Stomach (tissue), 9 donors: ENCODE data around the gene RNF39. TPM values are rescaled to one million over a fixed set of nuclear protein-coding genes. Genes with fewer than 3 reads are reported as not detected.

Experiments
- DNase-seq, 2 donors: peaks; one replicate each; pipeline versions ENCODE4 v3.0.0 to v3.0.0-alpha.2; 2013 to 2019
- H3K27ac ChIP-seq, 5 donors: fragments of 200-600 bp in 4 of 5; sonication (generic) in 4 of 5; one replicate each; pipeline ENCODE4 v1.5.1; 2013 to 2019; ENCODE audit warnings: mild to moderate bottlenecking in 1 of 5, moderate library complexity in 1 of 5
- H3K27me3 ChIP-seq, 3 donors: fragments of 200-600 bp; sonication (generic); one replicate each; pipeline ENCODE4 v1.5.1; 2017 to 2019; ENCODE audit warnings: mixed run types in 1 of 3
- H3K36me3 ChIP-seq, 4 donors: fragments of 200-600 bp; sonication (generic); 1 replicate in 3 of 4; 2 replicates in 1 of 4; pipeline ENCODE4 v1.5.1; 2016 to 2019
- H3K4me1 ChIP-seq, 4 donors: fragments of 200-600 bp; sonication (generic); one replicate each; pipeline ENCODE4 v1.5.1; 2016 to 2019
- H3K4me3 ChIP-seq, 4 donors: fragments of 200-600 bp; sonication (generic) in 3 of 4; one replicate each; pipeline ENCODE4 v1.5.1; 2016 to 2019; ENCODE audit warnings: mild to moderate bottlenecking in 1 of 4
- H3K9me3 ChIP-seq, 4 donors: fragments of 200-600 bp; sonication (generic); one replicate each; pipeline ENCODE4 v1.5.1; 2016 to 2019
- CTCF ChIP-seq, 7 experiments: fragments of 450-650 bp in 4 of 7; fragments of 200-600 bp in 3 of 7; sonication (generic) in 3 of 7; IDR thresholded peaks; one replicate each; pipeline ENCODE4 v1.5.1; 2016 to 2019; ENCODE audit warnings: antibody characterized with exemption in 7 of 7, control low read depth in 2 of 7, mild to moderate bottlenecking in 1 of 7
- EP300 ChIP-seq: sonication (generic); formaldehyde crosslinking; IDR thresholded peaks from one replicate; pipeline ENCODE4 v1.6.1; 2017; ENCODE audit warnings: antibody characterized with exemption
- POLR2A ChIP-seq, 4 donors: fragments of 450-650 bp; IDR thresholded peaks; one replicate each; pipeline ENCODE4 v1.6.1; 2016; ENCODE audit warnings: antibody characterized with exemption in 4 of 4, control low read depth in 2 of 4, mild to moderate bottlenecking in 1 of 4, moderate library complexity in 1 of 4
- POLR2AphosphoS5 ChIP-seq, 3 donors: sonication (generic); formaldehyde crosslinking; IDR thresholded peaks; one replicate each; pipeline ENCODE4 v1.6.1; 2016; ENCODE audit warnings: antibody characterized with exemption in 3 of 3
- WGBS, 5 donors: extraction: QIAGEN DNeasy Blood & Tissue Kit in 3 of 5; methylation state at CpG; one replicate each; pipeline versions ENCODE4 v1.1.5 to v1.1.7; 2013 to 2018; 5-methylcytosine and 5-hydroxymethylcytosine counted together
- intact Hi-C: fragments of 100-400 bp; cut with DNase I; formaldehyde crosslinking; loops from one replicate; pipeline ENCODE4 v1.15.1; 2023; ENCODE audit warnings: low total_unique reads
- polyA plus RNA-seq, 3 donors: library from polyadenylated mRNA; stranded (reverse); fragments of 200-250 nt; gene quantifications; one replicate each; pipeline ENCODE4 v1.2.3, GENCODE V29; 2013
- total RNA-seq, 5 donors: library from RNA; depleted of rRNA; stranded (reverse); fragments of >200 nt; gene quantifications; one replicate each; pipeline versions ENCODE4 v1.1.0 to v1.2.3, GENCODE V29; 2014 to 2016
- donor health status: healthy with polysubstance abuse.
- donor health status: Bipolar disorder and iron deficiency.
- donor health status: healthy.

The RNF39 gene
- total and polyA plus RNA-seq, 8 donors: 0.18 to 13.5 (median 3.3) TPM; not detected in 2

DNA sequence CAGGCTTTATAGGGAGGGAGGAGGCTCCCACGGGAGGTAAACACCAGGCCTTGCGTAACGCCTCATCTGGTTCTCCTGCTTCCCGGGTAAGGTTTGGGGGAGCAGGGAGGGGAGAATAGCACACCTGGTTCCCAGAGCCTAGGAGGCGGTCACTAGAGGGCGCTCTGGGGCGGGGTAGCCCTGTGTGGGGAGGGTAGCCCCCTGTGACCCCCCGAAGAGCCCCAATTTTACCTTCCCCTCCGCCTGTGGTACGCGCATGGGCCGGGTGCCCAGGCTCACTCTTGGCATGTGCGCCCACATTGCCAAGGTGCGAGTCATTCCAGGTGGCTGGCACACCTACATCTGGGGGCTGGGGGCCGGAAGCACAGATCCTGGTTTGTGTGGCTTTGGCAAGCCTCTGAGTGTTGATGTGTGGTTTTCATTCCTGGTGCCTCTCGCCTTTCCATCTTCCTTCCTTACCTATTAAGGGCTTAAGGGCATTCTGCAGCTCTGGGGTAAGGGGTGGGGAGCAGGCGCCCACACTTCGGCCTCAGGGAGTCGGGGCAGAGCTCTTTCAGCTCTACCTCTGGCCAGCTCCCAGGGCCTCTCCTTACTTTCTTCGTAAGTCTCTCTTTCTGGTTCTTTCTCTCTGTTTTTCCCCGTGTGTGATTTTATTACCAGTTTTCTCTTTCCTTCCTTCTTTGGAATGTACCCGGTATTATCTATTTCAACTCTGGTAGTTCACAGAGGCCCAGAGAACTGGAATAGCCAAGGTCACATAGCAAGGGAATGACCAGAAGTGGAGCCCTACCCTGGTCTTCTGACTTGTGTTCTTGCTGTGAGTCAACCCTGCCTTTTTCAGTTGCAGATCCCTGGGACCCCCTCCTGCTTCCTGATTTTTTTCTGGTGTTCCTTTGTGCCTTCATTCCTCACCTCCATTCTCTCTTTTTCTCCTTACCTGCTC is 492 bp upstream of the RNF39 start:
- Histone ChIP-seq H3K9me3 (no peaks in the 10 kb centered on the region), H3K4me3 (peak overlapping the region; percentile 46 to 58 (median 52)), H3K27ac (peak overlapping the region; percentile 70 to 82 (median 75)), H3K27me3 (peaks cover 0 to 62% (median 25%) of the 10 kb centered on the region in 3 donors), H3K4me1 (peaks cover 19 to 42% (median 32%) of the 10 kb centered on the region in 4 donors), H3K36me3 (peaks cover 0 to 5% (median 3%) of the 10 kb centered on the region in 4 donors)
- 19 to 29% (median 22%) methylated on average over 13 to 22 of the region's 22 CpGs for WGBS, 5 donors
- DNase-seq: peak; percentile 73 to 75
- TF ChIP-seq POLR2A (IDR thresholded peaks at IDR 0.05) (no peak), EP300 (no peak), CTCF (IDR thresholded peaks at IDR 0.05) (peak in 4 of 7 experiments; percentile 12 to 38 (median 20))
- intact Hi-C loops: no loop called here

- no peaks in the 10 kb centered on the region for H3K9me3 ChIP-seq
- H3K27me3 ChIP-seq: peaks cover 0 to 68% (median 25%) of the 10 kb centered on the region in 3 donors
- peak overlapping the region; percentile 74 to 82 (median 75) for H3K27ac ChIP-seq
- no peak for TF ChIP-seq EP300
- TF ChIP-seq POLR2A (IDR thresholded peaks at IDR 0.05): no peak
- 2 to 8% (median 6%) methylated on average over 37 of the region's 37 CpGs for WGBS, 5 donors
- peaks cover 8 to 20% (median 18%) of the 10 kb centered on the region in 4 donors for H3K36me3 ChIP-seq
- intact Hi-C loops: no loop called here
- peak overlapping the region; percentile 46 to 58 (median 52) for H3K4me3 ChIP-seq
- peak in 1 of 2 donors; percentile 38 for DNase-seq
- peaks cover 19 to 44% (median 35%) of the 10 kb centered on the region in 4 donors for H3K4me1 ChIP-seq
These were observed 1.1 kb downstream of the RNF39 start for GRCh38 chr6:30074331-30075093.

DNA sequence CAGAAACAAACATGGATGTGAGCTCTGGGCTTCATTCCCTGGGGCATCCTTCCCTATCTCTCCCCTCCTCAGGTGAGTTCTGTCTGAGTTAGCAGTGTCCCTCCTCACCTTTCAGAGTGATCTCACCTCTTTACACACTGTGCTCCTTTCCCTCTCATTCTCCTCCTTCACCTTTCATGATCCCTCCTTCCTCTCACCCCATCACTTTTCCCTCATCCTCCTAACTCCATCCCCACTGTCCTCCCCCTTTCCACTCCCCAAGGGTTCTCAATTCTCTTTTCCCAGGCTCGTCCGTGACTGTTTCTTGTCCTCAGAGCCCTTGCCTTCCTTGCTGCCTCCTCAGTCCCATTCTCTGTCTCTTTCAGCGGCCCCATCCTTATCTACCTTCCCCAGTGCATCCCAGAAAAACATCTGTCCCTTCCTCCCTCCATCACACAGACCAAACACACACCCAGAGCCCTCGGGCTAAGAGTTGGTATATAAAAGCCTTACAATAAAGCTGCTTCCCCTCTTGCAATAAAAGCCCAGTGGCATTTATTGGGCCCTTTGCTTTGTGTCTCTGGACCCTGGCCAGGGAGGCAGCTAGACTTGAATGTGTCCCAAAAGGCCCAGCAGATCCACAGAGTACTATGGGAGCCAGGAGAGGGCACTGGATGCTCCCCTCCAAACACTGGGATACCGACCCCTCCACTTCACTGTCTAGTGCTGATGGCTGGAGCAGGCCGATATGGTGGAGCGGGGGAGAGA is 1.9 kb downstream of the RNF39 start:
- 32 to 56% (median 42%) methylated on average over 7 of the region's 7 CpGs for WGBS, 5 donors

DNA sequence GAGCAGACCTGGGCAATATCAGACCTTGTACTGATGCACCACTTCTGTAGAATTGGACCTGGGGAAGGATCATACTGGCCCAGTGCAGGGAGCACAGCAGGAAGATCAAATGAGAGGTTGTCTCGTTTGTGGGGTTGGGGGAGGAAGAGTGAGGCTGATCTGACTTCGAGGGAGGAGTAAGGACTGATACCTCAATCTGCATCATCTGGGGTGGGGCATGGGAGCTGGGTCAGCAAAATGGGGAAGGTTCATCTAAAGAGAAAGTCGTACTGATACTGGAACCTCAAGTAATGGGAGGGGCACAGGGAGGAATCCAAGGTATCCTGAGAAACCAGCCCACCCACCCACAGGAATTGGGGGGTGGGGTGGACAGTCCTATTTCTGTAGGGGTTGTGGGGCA is 3.7 kb downstream of the RNF39 start:
- Histone ChIP-seq H3K4me1 (peaks cover 27 to 64% (median 47%) of the 10 kb centered on the region in 4 donors), H3K27ac (no peak overlapping the region), H3K36me3 (peaks cover 13 to 32% (median 30%) of the 10 kb centered on the region in 4 donors), H3K9me3 (no peaks in the 10 kb centered on the region), H3K27me3 (peaks cover 0 to 65% (median 25%) of the 10 kb centered on the region in 3 donors), H3K4me3 (no peak overlapping the region)
- no peak for TF ChIP-seq POLR2A (IDR thresholded peaks at IDR 0.05)
- DNase-seq: no peak
- intact Hi-C loops: no loop called here
- WGBS, 5 donors: 38 to 55% (median 42%) methylated on average over 3 of the region's 3 CpGs

More for the DNA sequence above, 1.9 kb downstream of the RNF39 start:
- H3K9me3 ChIP-seq: no peaks in the 10 kb centered on the region
- H3K36me3 ChIP-seq: peaks cover 13 to 28% (median 27%) of the 10 kb centered on the region in 4 donors
- TF ChIP-seq POLR2AphosphoS5 (IDR thresholded peaks at IDR 0.05): no peak
- TF ChIP-seq EP300: no peak
- TF ChIP-seq CTCF (IDR thresholded peaks at IDR 0.05): no peak
- TF ChIP-seq POLR2A (IDR thresholded peaks at IDR 0.05): no peak
- H3K4me1 ChIP-seq: peaks cover 19 to 50% (median 35%) of the 10 kb centered on the region in 4 donors
- no peak for DNase-seq
- peak overlapping the region; percentile 46 to 58 (median 52) for H3K4me3 ChIP-seq
- intact Hi-C loops: no loop called here
- H3K27ac ChIP-seq: no peak overlapping the region
- peaks cover 0 to 68% (median 25%) of the 10 kb centered on the region in 3 donors for H3K27me3 ChIP-seq
